ENCODE data around the gene BCLAF3.

Gene BCLAF3

GRCh38 chrX:20011608-20012007 lies 20.7 kb upstream of the BCLAF3 start:
- TF ChIP-seq TAF1 (IDR thresholded peaks at IDR 0.05; ENCODE audit: borderline replicate concordance, low read depth, low read length) (no peak), POLR2AphosphoS5 (IDR thresholded peaks at IDR 0.05; ENCODE audit: low read depth, low read length) (no peak), POLR2A (IDR thresholded peaks at IDR 0.05; ENCODE audit: low read depth, low read length) (no peak)
- DNase-seq (ENCODE audit: insufficient read length), result no peak
- no peak for FAIRE-seq

GRCh38 chrX:20007962-20008622 lies 17.2 kb upstream of the BCLAF3 start:
- TF ChIP-seq POLR2A (IDR thresholded peaks at IDR 0.05; ENCODE audit: low read depth, low read length) (no peak), TAF1 (IDR thresholded peaks at IDR 0.05; ENCODE audit: borderline replicate concordance, low read depth, low read length) (no peak), POLR2AphosphoS5 (IDR thresholded peaks at IDR 0.05; ENCODE audit: low read depth, low read length) (no peak)
- FAIRE-seq, result no peak
- no peak for DNase-seq (ENCODE audit: insufficient read length)

GRCh38 chrX:20005883-20006282 lies 15.0 kb upstream of the BCLAF3 start:
- TF ChIP-seq TAF1 (IDR thresholded peaks at IDR 0.05; ENCODE audit: borderline replicate concordance, low read depth, low read length) (no peak), POLR2AphosphoS5 (IDR thresholded peaks at IDR 0.05; ENCODE audit: low read depth, low read length) (no peak), POLR2A (IDR thresholded peaks at IDR 0.05; ENCODE audit: low read depth, low read length) (no peak)
- FAIRE-seq, result no peak

GRCh38 chrX:20001588-20001987 lies 10.7 kb upstream of the BCLAF3 start:
- no peak for FAIRE-seq
- no peak for TF ChIP-seq POLR2AphosphoS5 (IDR thresholded peaks at IDR 0.05; ENCODE audit: low read depth, low read length)
- TF ChIP-seq POLR2A (IDR thresholded peaks at IDR 0.05; ENCODE audit: low read depth, low read length), result no peak
- TF ChIP-seq TAF1 (IDR thresholded peaks at IDR 0.05; ENCODE audit: borderline replicate concordance, low read depth, low read length), result no peak
- no peak for DNase-seq (ENCODE audit: insufficient read length)

More at GRCh38 chrX:20005883-20006282, 15.0 kb upstream of the BCLAF3 start:
- no peak for DNase-seq (ENCODE audit: insufficient read length)

GRCh38 chrX:19991350-19991718 lies 473 bp upstream of the BCLAF3 start:
- no peak for DNase-seq (ENCODE audit: insufficient read length)
- TF ChIP-seq POLR2A (IDR thresholded peaks at IDR 0.05; ENCODE audit: low read depth, low read length) (no peak), TAF1 (IDR thresholded peaks at IDR 0.05; ENCODE audit: borderline replicate concordance, low read depth, low read length) (no peak), POLR2AphosphoS5 (IDR thresholded peaks at IDR 0.05; ENCODE audit: low read depth, low read length) (no peak)
- FAIRE-seq, result no peak

GRCh38 chrX:19990151-19990555 lies 708 bp downstream of the BCLAF3 start:
- DNase-seq (ENCODE audit: insufficient read length) (no peak), FAIRE-seq (peak; percentile 73)
- TF ChIP-seq TAF1 (IDR thresholded peaks at IDR 0.05; ENCODE audit: borderline replicate concordance, low read depth, low read length), result no peak
- no peak for TF ChIP-seq POLR2A (IDR thresholded peaks at IDR 0.05; ENCODE audit: low read depth, low read length)
- no peak for TF ChIP-seq POLR2AphosphoS5 (IDR thresholded peaks at IDR 0.05; ENCODE audit: low read depth, low read length)

- DNase-seq (ENCODE audit: insufficient read length), result no peak
- FAIRE-seq, result peak; percentile 36
- no peak for TF ChIP-seq POLR2A (IDR thresholded peaks at IDR 0.05; ENCODE audit: low read depth, low read length)
These were observed 3.0 kb downstream of the BCLAF3 start for GRCh38 chrX:19987856-19988255.

- DNase-seq (ENCODE audit: insufficient read length) (no peak), FAIRE-seq (peak; percentile 17)
- TF ChIP-seq POLR2A (IDR thresholded peaks at IDR 0.05; ENCODE audit: low read depth, low read length) (no peak), POLR2AphosphoS5 (IDR thresholded peaks at IDR 0.05; ENCODE audit: low read depth, low read length) (no peak), TAF1 (IDR thresholded peaks at IDR 0.05; ENCODE audit: borderline replicate concordance, low read depth, low read length) (no peak)
These were observed 4.3 kb downstream of the BCLAF3 start for GRCh38 chrX:19986531-19986930.

- FAIRE-seq (no peak), DNase-seq (ENCODE audit: insufficient read length) (no peak)
- TF ChIP-seq TAF1 (IDR thresholded peaks at IDR 0.05; ENCODE audit: borderline replicate concordance, low read depth, low read length), result no peak
- TF ChIP-seq POLR2AphosphoS5 (IDR thresholded peaks at IDR 0.05; ENCODE audit: low read depth, low read length), result no peak
- TF ChIP-seq POLR2A (IDR thresholded peaks at IDR 0.05; ENCODE audit: low read depth, low read length), result no peak
These were observed 8.9 kb downstream of the BCLAF3 start for GRCh38 chrX:19981947-19982346.

GRCh38 chrX:19975845-19976244 lies 15.0 kb downstream of the BCLAF3 start:
- DNase-seq (ENCODE audit: insufficient read length) (no peak), FAIRE-seq (no peak)
- TF ChIP-seq TAF1 (IDR thresholded peaks at IDR 0.05; ENCODE audit: borderline replicate concordance, low read depth, low read length) (no peak), POLR2AphosphoS5 (IDR thresholded peaks at IDR 0.05; ENCODE audit: low read depth, low read length) (no peak), POLR2A (IDR thresholded peaks at IDR 0.05; ENCODE audit: low read depth, low read length) (no peak)

GRCh38 chrX:19972984-19973383 lies 17.9 kb downstream of the BCLAF3 start:
- no peak for DNase-seq (ENCODE audit: insufficient read length)
- FAIRE-seq, result peak; percentile 46
- TF ChIP-seq POLR2AphosphoS5 (IDR thresholded peaks at IDR 0.05; ENCODE audit: low read depth, low read length) (no peak), POLR2A (IDR thresholded peaks at IDR 0.05; ENCODE audit: low read depth, low read length) (no peak), TAF1 (IDR thresholded peaks at IDR 0.05; ENCODE audit: borderline replicate concordance, low read depth, low read length) (no peak)

GRCh38 chrX:19968276-19968675 lies 22.6 kb downstream of the BCLAF3 start:
- DNase-seq (ENCODE audit: insufficient read length) (no peak), FAIRE-seq (no peak)
- TF ChIP-seq TAF1 (IDR thresholded peaks at IDR 0.05; ENCODE audit: borderline replicate concordance, low read depth, low read length) (no peak), POLR2A (IDR thresholded peaks at IDR 0.05; ENCODE audit: low read depth, low read length) (no peak), POLR2AphosphoS5 (IDR thresholded peaks at IDR 0.05; ENCODE audit: low read depth, low read length) (no peak)
